T-helper 17 cell (primary cell): Measurements from ENCODE around the gene HDAC4. TPM values are rescaled to one million over a fixed set of nuclear protein-coding genes. Genes with fewer than 3 reads are reported as not detected.
A peak's percentile ranks its signal among the peaks of the same experiment; 100 is the strongest.

Experiments used
- ATAC-seq: fragments of 150-1000 bp; cut with Tn5 transposase; 2 replicates; pipeline ENCODE4 v1.10.0; 2021; ENCODE audit warnings: mild to moderate bottlenecking, moderate library complexity
- DNase-seq, 3 donors: peaks; one replicate each; pipeline versions ENCODE4 v3.0.0 to v3.0.0-alpha.2; 2020 to 2021
- H3K9me3 ChIP-seq: one replicate; pipeline ENCODE4 v1.7.0; 2013; ENCODE audit warnings: low read length, mild to moderate bottlenecking; ENCODE audit not compliant: control insufficient read depth, poor library complexity, severe bottlenecking
- H3K27ac Mint-ChIP-seq: one replicate; pipeline ENCODE4 v1.8.0; 2022; ENCODE audit warnings: mild to moderate bottlenecking, moderate library complexity, mixed read lengths
- H3K27me3 Mint-ChIP-seq: one replicate; pipeline ENCODE4 v1.8.0; 2022; ENCODE audit warnings: mixed read lengths
- H3K36me3 Mint-ChIP-seq: one replicate; pipeline ENCODE4 v1.8.0; 2022; ENCODE audit warnings: low read depth, mixed read lengths
- H3K4me1 Mint-ChIP-seq: one replicate; pipeline ENCODE4 v1.8.0; 2022; ENCODE audit warnings: mild to moderate bottlenecking, mixed read lengths
- H3K4me3 Mint-ChIP-seq: one replicate; pipeline ENCODE4 v1.8.0; 2022; ENCODE audit warnings: mild to moderate bottlenecking, moderate library complexity, mixed read lengths
- total RNA-seq, 4 donors: library from RNA in 2 of 4; stranded (reverse) in 2 of 4; gene quantifications; one replicate each; pipeline ENCODE4 v1.2.3 and lab custom pipeline; 2022 to 2026

HDAC4 gene
- total RNA-seq, 2 donors from 2014 or later, result 78.9 to 79.0 TPM

DNA sequence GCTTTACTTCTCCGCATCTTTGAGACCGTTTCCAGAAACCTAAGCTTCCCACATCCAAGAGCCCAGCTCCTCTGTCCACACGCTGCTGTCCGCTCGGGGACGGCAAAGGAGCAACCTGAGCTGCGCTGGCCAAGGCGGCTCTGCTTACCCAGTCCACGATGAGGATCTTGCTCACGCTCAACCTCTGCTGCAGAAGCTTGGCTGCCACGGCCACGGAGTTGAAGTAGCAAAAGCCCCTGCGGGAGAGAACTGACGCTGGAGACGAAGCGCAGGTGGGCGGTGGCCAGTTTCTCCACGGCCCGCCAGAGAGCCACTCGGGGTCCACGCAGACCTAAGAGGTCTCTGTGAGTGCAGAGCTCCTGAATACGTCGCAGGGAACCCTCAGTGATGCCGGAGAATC lies 316.8 kb downstream of the HDAC4 start:
- no peak for DNase-seq
- Mint-ChIP-seq H3K4me3 (no peak overlapping the region), H3K4me1 (peaks cover 11% of the 10 kb centered on the region)

GRCh38 chr2:239082425-239082824 lies 318.4 kb downstream of the HDAC4 start:
- Mint-ChIP-seq H3K27me3 (no peaks in the 10 kb centered on the region), H3K4me1 (peaks cover 13% of the 10 kb centered on the region), H3K27ac (no peak overlapping the region), H3K36me3 (peaks cover 12% of the 10 kb centered on the region), H3K4me3 (no peak overlapping the region)
- ATAC-seq, result no peak
- DNase-seq, result no peak
- H3K9me3 ChIP-seq, result no peaks in the 10 kb centered on the region

More for the DNA sequence above, 316.8 kb downstream of the HDAC4 start:
- Mint-ChIP-seq H3K27ac (no peak overlapping the region), H3K27me3 (no peaks in the 10 kb centered on the region), H3K36me3 (peaks cover 11% of the 10 kb centered on the region)
- no peaks in the 10 kb centered on the region for H3K9me3 ChIP-seq
- ATAC-seq, result no peak

GRCh38 chr2:239081622-239082021 lies 319.2 kb downstream of the HDAC4 start:
- no peak for ATAC-seq
- Mint-ChIP-seq H3K4me1 (peaks cover 13% of the 10 kb centered on the region), H3K36me3 (peaks cover 12% of the 10 kb centered on the region), H3K27me3 (no peaks in the 10 kb centered on the region), H3K27ac (no peak overlapping the region), H3K4me3 (no peak overlapping the region)
- no peak for DNase-seq
- H3K9me3 ChIP-seq, result no peaks in the 10 kb centered on the region

DNA sequence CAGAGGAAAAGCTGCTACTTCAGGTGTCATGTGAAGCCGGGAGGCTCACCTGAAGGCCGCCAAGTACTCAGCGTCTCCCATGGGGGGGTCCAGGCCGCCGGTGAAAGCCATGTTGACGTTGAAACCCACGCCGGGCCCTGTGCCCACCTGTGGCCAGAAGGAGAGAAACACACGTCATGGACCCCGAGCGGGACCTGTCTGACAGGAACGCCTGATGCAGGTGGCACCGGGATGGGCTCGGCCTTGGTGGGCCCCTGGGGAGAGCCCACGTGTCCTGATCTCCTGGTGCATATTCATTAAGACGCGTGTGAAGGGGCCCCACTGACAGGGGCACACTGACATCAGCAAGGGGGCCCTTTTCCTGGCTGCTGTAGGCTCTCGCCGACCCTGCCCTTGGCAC lies 319.8 kb downstream of the HDAC4 start:
- Mint-ChIP-seq H3K27me3 (no peaks in the 10 kb centered on the region), H3K36me3 (peaks cover 12% of the 10 kb centered on the region), H3K4me3 (no peak overlapping the region), H3K4me1 (peaks cover 10% of the 10 kb centered on the region), H3K27ac (no peak overlapping the region)
- no peak for ATAC-seq
- H3K9me3 ChIP-seq, result no peaks in the 10 kb centered on the region
- no peak for DNase-seq

- H3K9me3 ChIP-seq, result no peaks in the 10 kb centered on the region
- ATAC-seq (no peak), DNase-seq (no peak)
- no peak overlapping the region for H3K4me3 Mint-ChIP-seq
- H3K27me3 Mint-ChIP-seq, result no peaks in the 10 kb centered on the region
- no peak overlapping the region for H3K27ac Mint-ChIP-seq
- peaks cover 10% of the 10 kb centered on the region for H3K36me3 Mint-ChIP-seq
- H3K4me1 Mint-ChIP-seq, result peaks cover 7% of the 10 kb centered on the region
Measured at GRCh38 chr2:239079671-239080294, 321.0 kb downstream of the HDAC4 start.

DNA sequence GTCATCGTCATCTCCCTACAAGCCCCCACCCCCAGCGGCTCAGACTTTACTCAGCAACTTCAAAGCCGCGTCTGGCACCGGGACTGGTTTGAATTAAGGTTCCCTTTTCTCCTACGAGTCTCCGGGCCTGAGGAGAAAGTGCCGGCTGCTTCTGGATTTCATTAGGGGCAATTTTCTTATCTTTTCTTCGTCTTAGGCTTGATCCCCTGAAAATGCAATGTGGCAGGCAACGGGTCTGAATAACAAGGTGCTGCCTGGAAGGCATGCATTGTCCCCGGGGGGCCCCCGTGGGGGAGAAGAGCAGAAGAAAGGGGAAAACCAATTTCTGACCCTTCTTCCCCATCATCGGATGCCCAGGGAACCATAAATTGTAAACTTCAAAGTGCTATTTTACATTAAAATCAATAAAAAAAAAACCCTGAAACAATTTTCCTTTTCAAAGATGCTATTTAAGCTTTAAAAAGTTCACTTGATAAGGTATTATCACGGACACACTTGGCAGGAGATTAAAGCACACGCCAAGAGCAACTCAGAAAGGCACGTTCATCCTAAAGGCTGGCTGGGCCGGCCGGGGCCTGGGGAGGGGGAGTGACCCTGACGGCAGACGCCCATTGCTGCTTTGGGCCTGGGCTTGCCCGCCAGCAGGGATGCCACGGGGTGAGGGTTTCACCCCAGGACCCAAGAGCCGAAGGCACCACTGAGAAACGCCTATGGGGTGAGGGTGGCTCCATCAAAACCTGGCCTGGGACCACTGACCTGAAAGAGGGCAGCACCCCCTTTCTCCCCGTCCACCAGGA lies 322.5 kb downstream of the HDAC4 start:
- ATAC-seq (no peak), DNase-seq (no peak)
- H3K9me3 ChIP-seq, result no peaks in the 10 kb centered on the region
- Mint-ChIP-seq H3K36me3 (peaks cover 10% of the 10 kb centered on the region), H3K27ac (no peak overlapping the region), H3K27me3 (no peaks in the 10 kb centered on the region), H3K4me1 (peaks cover 3% of the 10 kb centered on the region), H3K4me3 (no peak overlapping the region)

DNA sequence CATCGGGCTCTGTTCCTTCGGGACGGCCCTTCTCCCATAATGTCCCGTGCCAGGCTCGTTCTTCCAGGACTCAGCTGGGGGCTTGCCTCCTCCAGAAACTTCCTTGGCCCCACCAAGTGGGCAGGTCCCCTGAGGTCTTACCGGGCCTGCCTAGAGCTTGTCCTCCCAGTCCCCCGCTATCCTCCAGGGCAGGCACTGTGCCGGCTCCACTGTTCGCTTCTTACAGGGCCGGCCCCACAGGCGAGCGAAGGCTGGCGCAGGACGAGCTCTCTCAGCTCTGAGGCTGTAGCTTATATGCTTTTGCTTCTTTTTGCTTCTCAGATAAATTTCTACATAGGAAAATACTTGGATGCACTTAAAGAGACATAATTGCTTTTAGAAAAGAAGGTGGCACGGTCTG lies 323.6 kb downstream of the HDAC4 start:
- Mint-ChIP-seq H3K27ac (no peak overlapping the region), H3K4me3 (no peak overlapping the region), H3K4me1 (peaks cover 3% of the 10 kb centered on the region), H3K27me3 (no peaks in the 10 kb centered on the region), H3K36me3 (peaks cover 11% of the 10 kb centered on the region)
- ATAC-seq (no peak), DNase-seq (no peak)
- no peaks in the 10 kb centered on the region for H3K9me3 ChIP-seq

- H3K27me3 Mint-ChIP-seq, result no peaks in the 10 kb centered on the region
- no peak overlapping the region for H3K27ac Mint-ChIP-seq
- H3K4me3 Mint-ChIP-seq, result no peak overlapping the region
- peaks cover 12% of the 10 kb centered on the region for H3K36me3 Mint-ChIP-seq
- H3K4me1 Mint-ChIP-seq, result peaks cover 5% of the 10 kb centered on the region
- H3K9me3 ChIP-seq, result no peaks in the 10 kb centered on the region
- DNase-seq (no peak), ATAC-seq (no peak)
Measured at GRCh38 chr2:239075918-239076758, 324.7 kb downstream of the HDAC4 start.

DNA sequence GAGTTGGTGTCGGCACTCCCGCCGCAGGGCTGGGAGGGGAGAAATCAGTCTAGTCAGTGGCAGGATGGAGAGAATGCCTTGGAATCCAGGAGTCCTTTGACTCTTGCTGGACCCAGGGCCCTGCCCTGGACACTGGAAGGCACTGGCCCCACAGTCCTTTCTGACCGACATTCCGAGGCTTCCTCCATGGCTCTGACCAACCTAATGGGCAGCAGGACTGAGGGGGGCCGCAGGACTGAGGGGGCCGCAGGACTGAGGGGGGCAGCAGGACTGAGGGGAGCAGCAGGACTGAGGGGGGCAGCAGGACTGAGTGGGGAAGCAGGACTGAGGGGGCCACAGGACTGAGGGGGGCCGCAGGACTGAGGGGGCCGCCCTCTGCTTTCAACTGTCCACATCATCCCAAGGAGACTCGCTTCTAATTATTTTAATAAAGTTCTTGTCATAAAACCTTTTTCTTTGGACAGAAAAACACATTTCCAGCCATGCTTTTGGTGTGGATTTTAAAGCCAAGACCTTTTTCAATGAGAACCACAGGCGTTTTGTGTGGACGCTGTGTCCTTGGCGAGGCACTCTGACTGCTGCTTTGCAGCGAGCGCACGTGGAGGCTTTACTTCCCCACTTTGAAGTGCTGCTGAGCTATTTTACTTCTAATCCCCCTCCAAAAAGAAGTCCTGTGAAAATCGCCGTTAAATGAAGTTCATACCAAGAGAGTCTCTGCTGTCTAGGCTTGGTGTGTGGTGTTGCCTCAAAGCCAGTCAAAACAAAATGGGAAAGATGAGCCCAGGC lies 326.9 kb downstream of the HDAC4 start:
- Mint-ChIP-seq H3K27me3 (no peaks in the 10 kb centered on the region), H3K4me3 (no peak overlapping the region), H3K36me3 (peaks cover 6% of the 10 kb centered on the region), H3K4me1 (peaks cover 4% of the 10 kb centered on the region), H3K27ac (peak overlapping the region; percentile 9)
- ATAC-seq (no peak), DNase-seq (no peak)
- no peaks in the 10 kb centered on the region for H3K9me3 ChIP-seq

DNA sequence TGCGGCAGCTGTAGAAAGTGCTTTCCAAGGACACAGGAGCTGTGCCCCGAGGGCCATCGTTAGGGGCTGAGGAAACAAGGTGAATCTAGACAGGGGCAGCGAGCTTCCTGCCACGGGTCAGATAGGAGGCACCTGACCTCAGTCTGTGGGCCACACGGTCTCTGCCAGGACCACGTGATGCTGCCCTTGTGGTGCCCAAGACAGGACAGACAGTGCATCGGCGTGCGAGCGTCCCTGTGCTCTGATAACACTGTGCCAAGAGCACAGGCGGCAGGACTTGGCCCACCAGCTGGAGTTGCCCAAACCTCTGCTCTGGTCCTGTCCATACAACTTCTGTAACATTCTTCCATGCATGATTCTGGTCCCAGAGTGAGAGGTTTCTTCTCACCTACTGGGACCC lies 327.6 kb downstream of the HDAC4 start:
- no peak overlapping the region for H3K27ac Mint-ChIP-seq
- H3K27me3 Mint-ChIP-seq, result no peaks in the 10 kb centered on the region
- no peaks in the 10 kb centered on the region for H3K9me3 ChIP-seq
- ATAC-seq (no peak), DNase-seq (no peak)
- peaks cover 5% of the 10 kb centered on the region for H3K36me3 Mint-ChIP-seq
- no peak overlapping the region for H3K4me3 Mint-ChIP-seq
- peaks cover 2% of the 10 kb centered on the region for H3K4me1 Mint-ChIP-seq

- H3K36me3 Mint-ChIP-seq, result peaks cover 5% of the 10 kb centered on the region
- H3K27me3 Mint-ChIP-seq, result no peaks in the 10 kb centered on the region
- DNase-seq (no peak), ATAC-seq (no peak)
- no peaks in the 10 kb centered on the region for H3K9me3 ChIP-seq
- H3K4me1 Mint-ChIP-seq, result peaks cover 2% of the 10 kb centered on the region
- no peak overlapping the region for H3K4me3 Mint-ChIP-seq
- no peak overlapping the region for H3K27ac Mint-ChIP-seq
Measured at GRCh38 chr2:239072786-239073185, 328.0 kb downstream of the HDAC4 start.

DNA sequence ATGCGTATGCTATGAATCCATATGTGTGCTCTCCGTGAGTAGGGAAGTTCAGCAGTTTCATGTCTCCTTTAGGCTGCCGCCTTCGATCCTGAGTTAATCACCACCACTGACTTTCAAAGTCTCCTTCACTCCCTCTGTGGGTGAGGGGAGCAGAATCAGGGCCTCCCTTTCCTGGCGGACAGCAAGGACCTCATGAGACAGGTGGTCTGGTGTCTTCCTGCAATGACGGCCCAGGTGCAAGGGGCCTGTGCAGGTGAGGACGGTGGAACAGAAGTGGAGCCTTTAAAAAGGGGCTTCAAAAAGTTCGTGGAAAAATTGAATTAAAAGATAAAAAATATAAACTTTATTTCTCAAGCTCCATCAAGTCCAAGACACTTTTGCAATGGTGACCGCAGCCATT lies 330.4 kb downstream of the HDAC4 start:
- H3K9me3 ChIP-seq, result no peaks in the 10 kb centered on the region
- ATAC-seq (no peak), DNase-seq (no peak)
- Mint-ChIP-seq H3K27ac (peak overlapping the region; percentile 39), H3K36me3 (peaks cover 5% of the 10 kb centered on the region), H3K4me3 (no peak overlapping the region), H3K27me3 (no peaks in the 10 kb centered on the region), H3K4me1 (peaks cover 2% of the 10 kb centered on the region)
